ENCODE results near the gene SLFN14.

GRCh38 chr17:35597604-35598003, 37.0 kb upstream of the SLFN14 start:
- TF ChIP-seq CTCF (IDR thresholded peaks at IDR 0.05) (no peak), EZH2 (IDR thresholded peaks at IDR 0.05; ENCODE audit: borderline replicate concordance, insufficient read depth, low read depth, low read length, poor library complexity, severe bottlenecking) (no peak)

All from B cell (primary cell).